Activated CD4-positive, alpha-beta memory T cell treated with anti-CD3 and anti-CD28 coated beads, Interleukin-2, amount 10 ng/mL, durations not matched to agents 7 days and 5 days (primary cell): Measurements from ENCODE around the gene HOXC9. TPM values are rescaled to one million over a fixed set of nuclear protein-coding genes. Genes with fewer than 3 reads are reported as not detected.
A peak's percentile ranks its signal among the peaks of the same experiment; 100 is the strongest.

Source experiments
- CTCF ChIA-PET: fragments of 350-600 bp; sonication (Branson Sonifier 250); formaldehyde crosslinking; loops from one replicate; lab custom pipeline; 2021; ENCODE audit warnings: antibody characterized with exemption, inconsistent platforms; lab: Charles Lee
- POLR2A ChIA-PET: fragments of 350-600 bp; sonication (Branson Sonifier 250); formaldehyde crosslinking; loops from one replicate; lab custom pipeline; 2021; ENCODE audit warnings: antibody characterized with exemption; lab: Charles Lee
- DNase-seq: peaks from one replicate; pipeline ENCODE4 v3.0.0-alpha.2; 2020
- H3K27ac Mint-ChIP-seq: one replicate; pipeline ENCODE4 v1.8.0; 2021; ENCODE audit warnings: mild to moderate bottlenecking, mixed read lengths
- H3K27me3 Mint-ChIP-seq: one replicate; pipeline ENCODE4 v1.8.0; 2021; ENCODE audit warnings: mixed read lengths
- H3K36me3 Mint-ChIP-seq: one replicate; pipeline ENCODE4 v1.8.0; 2021; ENCODE audit warnings: low read depth, mixed read lengths
- H3K4me1 Mint-ChIP-seq: one replicate; pipeline ENCODE4 v1.8.0; 2021; ENCODE audit warnings: mixed read lengths
- H3K4me3 Mint-ChIP-seq: one replicate; pipeline ENCODE4 v1.8.0; 2021; ENCODE audit warnings: mild to moderate bottlenecking, mixed read lengths
- H3K9me3 Mint-ChIP-seq: one replicate; pipeline ENCODE4 v1.8.0; 2021; ENCODE audit warnings: mixed read lengths
- total RNA-seq, 2 experiments: library from RNA; stranded (reverse); gene quantifications; one replicate each; pipeline ENCODE4 v1.2.3, GENCODE V29; 2021

Gene HOXC9
- total RNA-seq, 2 experiments from 2014 or later = not detected

DNA sequence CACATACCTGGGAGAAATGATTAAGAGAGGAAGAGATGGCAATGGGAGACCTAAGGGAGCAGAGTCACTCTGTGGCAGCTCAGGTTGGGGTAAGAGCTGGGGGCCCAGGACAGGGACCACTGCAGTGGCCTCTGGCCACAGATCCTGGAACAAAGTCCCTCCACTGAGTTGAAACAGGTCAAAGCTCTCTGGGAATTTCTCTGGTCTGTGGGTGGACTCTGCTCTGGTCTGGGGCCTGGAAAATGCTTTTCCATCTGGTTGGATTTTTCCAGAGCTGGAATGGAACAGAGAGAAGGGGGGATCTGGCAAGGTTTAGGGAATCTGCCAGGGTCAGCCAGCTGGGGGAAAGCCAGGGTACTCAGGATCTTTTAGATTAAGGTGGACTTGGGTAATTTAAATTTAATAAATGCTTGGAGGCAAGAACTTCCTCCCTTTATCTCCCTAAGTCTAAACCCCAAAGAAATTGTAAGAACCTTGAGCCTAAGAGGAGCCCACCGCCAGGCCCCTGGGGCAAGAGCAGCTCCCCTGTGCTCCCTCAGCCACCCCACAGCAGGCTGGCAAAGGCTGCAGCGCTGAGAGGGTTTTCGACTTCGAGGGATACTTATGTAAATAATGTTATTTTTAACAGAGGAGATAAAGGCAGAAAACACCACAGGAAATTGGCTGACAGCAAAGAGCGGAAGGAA, 11.3 kb upstream of the HOXC9 start:
- CTCF ChIA-PET = interaction anchor here (1.0 to 3.1 kb wide), 9 partner anchors 15 to 242 kb away, joined by 3 to 14 read pairs (median 4); partner anchors contain the start of gene HOXC5
- POLR2A ChIA-PET = interaction anchor here (0.9 to 1.2 kb wide), 2 partner anchors 9 to 226 kb away, joined by 3 to 4 read pairs; no protein-coding TSS in a partner anchor
- Mint-ChIP-seq H3K4me1 (peaks cover 35% of the 10 kb centered on the region), H3K27ac (no peak overlapping the region), H3K4me3 (no peak overlapping the region), H3K9me3 (no peaks in the 10 kb centered on the region), H3K27me3 (peaks cover 93% of the 10 kb centered on the region), H3K36me3 (peaks cover 4% of the 10 kb centered on the region)
- no peak for DNase-seq

DNA sequence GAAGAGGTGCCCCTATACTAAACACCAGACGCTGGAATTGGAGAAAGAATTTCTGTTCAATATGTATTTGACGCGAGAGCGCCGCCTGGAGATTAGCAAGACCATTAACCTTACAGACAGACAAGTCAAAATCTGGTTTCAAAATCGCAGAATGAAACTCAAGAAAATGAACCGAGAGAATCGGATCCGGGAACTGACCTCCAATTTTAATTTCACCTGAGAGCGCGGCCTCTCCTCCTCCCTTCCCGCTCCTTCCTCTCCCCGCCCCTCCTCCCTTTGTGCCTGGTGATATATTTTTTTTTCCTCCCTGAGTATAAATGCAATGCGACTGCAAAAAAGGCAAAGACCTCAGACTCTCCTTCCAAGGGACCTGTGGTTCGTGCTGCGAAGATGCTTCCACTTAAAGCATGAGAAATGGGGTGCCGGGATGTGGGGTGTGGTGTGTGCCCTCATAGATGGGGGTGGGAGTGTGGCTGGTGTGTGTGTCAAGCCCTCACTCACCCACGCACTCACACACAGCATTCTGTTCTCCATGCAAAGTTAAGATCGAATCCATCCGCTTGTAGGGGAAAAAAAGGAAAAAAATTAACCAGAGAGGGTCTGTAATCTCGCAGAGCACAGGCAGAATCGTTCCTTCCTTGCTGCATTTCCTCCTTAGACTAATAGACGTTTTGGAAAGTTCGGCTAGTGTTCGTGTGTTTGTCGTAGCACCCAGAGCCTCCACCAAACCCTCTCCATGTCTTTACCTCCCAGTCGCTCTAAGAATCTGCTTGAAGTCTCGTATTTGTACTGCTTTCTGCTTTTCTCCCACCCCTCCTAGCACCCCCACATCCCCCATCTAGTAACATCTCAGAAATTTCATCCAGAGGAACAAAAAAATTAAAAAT, 10.5 kb upstream of the HOXC9 start:
- DNase-seq = peak; percentile 38
- H3K4me1 Mint-ChIP-seq = peaks cover 37% of the 10 kb centered on the region
- peak overlapping the region; percentile 18 for H3K4me3 Mint-ChIP-seq
- peaks cover 4% of the 10 kb centered on the region for H3K36me3 Mint-ChIP-seq
- ChIA-PET CTCF (interaction anchor here (1.0 to 3.1 kb wide), 5 partner anchors 15 to 243 kb away, joined by 3 to 14 read pairs (median 4); no protein-coding TSS in a partner anchor), POLR2A (interaction anchor here (1.2 kb wide), 1 partner anchor 226 kb away, joined by 4 read pairs; no protein-coding TSS in a partner anchor)
- no peak overlapping the region for H3K27ac Mint-ChIP-seq
- H3K27me3 Mint-ChIP-seq = peaks cover 96% of the 10 kb centered on the region
- H3K9me3 Mint-ChIP-seq = no peaks in the 10 kb centered on the region

DNA sequence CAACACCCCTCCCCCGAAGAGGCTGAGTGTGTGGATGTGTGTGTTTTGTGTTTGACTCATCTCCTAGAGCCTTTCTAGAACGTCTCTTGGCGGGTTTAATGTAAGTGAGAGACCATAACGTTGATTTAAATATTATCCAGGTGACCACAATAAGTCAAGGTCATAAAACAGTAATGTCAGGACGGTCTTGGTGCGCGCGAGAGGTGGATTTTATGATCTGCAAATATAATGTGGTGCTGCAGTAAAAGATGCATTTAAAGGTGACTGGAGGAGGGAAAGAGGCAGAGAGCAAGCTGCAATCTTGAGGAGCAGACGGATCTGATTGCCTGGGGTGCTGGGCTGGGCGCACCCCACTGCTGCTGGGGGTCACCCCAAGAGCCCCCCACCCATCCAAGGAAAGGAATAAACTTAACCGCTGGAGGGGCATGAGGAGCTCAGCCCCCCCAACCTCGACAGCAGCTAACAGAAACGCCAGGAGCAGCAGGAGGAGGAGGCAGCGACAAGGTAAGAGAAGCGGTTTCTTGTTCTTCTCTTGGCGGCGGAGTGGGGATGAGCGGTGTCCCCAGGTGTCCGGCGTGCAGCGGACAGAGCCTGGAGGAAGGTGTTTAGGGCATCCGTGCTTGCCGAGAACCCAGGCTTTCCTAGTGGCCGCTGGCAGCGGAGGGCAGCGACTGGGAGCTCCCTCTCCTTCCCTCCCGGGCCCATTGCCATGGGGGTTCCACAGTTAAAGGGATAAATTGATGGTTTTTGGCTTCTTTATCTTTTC, 9.5 kb upstream of the HOXC9 start:
- Mint-ChIP-seq H3K4me3 (no peak overlapping the region), H3K4me1 (peaks cover 37% of the 10 kb centered on the region)
- CTCF ChIA-PET = interaction anchor here (1.2 to 1.7 kb wide), 3 partner anchors 15 to 212 kb away, joined by 3 to 5 read pairs (median 4); partner anchors contain the start of gene HOXC5

DNA sequence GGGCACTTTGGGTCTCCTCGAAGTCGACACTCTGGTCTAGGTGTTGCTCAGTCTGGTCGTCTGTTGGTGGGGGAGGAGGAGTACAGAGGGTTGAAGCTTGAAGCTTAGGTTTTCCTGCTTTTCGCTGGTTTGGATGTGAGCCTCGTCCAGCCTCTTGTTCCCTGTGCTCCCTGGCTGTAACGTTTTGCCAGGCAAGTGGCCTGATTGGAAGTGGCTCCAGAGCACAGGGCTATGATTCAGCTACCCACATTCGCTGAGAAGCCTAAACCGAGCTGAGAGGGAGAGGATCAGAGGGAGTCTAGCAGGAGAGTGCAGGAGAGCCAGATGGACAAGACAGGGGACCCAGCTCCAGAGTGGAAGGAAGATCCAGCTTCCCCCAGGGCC, 8.9 kb upstream of the HOXC9 start:
- peaks cover 39% of the 10 kb centered on the region for H3K4me1 Mint-ChIP-seq
- ChIA-PET POLR2A (interaction anchor here (1.1 kb wide), 1 partner anchor 27 kb away, joined by 3 read pairs; no protein-coding TSS in a partner anchor), CTCF (interaction anchor here (1.2 to 1.7 kb wide), 4 partner anchors 15 to 211 kb away, joined by 3 to 5 read pairs (median 4); partner anchors contain the start of gene HOXC5)

More for the DNA sequence above, 9.5 kb upstream of the HOXC9 start:
- Mint-ChIP-seq H3K27me3 (peaks cover 95% of the 10 kb centered on the region), H3K9me3 (no peaks in the 10 kb centered on the region), H3K27ac (no peak overlapping the region), H3K36me3 (no peaks in the 10 kb centered on the region)
- no peak for DNase-seq
- POLR2A ChIA-PET = interaction anchor here (1.1 kb wide), 1 partner anchor 27 kb away, joined by 3 read pairs; no protein-coding TSS in a partner anchor

DNA sequence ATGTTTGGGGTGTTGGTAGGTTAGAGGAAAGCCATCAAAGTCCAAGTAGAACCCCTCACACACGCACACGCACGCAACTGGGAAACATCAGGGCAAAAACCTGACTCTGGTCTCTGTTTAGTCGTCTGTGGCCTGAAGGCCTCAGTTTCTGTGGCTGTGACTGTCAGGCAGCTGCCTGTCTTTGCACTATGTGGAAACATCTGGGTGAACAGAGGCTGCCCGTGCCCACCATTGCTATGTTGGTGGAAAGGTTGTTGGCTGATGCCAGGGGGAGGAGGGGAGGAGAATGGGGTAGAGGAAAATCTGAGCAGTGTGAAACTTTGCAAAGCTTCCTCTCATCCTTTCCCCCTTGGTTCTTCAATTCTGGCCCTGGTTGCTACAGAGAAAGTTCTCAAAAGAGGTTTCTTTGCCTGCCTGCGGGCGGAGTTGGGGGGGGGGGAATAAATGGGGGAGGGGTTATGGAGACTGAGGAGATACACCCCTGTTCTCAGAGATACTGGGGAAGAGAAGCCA, 7.5 kb upstream of the HOXC9 start:
- DNase-seq = no peak
- ChIA-PET POLR2A (no interaction called here), CTCF (interaction anchor here (1.2 to 1.7 kb wide), 2 partner anchors 40 to 195 kb away, joined by 3 to 5 read pairs; partner anchors contain the start of gene HOXC5)
- H3K4me1 Mint-ChIP-seq = peaks cover 37% of the 10 kb centered on the region
- no peak overlapping the region for H3K4me3 Mint-ChIP-seq
- peaks cover 97% of the 10 kb centered on the region for H3K27me3 Mint-ChIP-seq
- H3K9me3 Mint-ChIP-seq = no peaks in the 10 kb centered on the region
- H3K36me3 Mint-ChIP-seq = no peaks in the 10 kb centered on the region
- H3K27ac Mint-ChIP-seq = no peak overlapping the region

More for the DNA sequence above, 8.9 kb upstream of the HOXC9 start:
- Mint-ChIP-seq H3K27ac (no peak overlapping the region), H3K4me3 (no peak overlapping the region), H3K27me3 (peaks cover 97% of the 10 kb centered on the region), H3K9me3 (no peaks in the 10 kb centered on the region), H3K36me3 (no peaks in the 10 kb centered on the region)
- DNase-seq = no peak

DNA sequence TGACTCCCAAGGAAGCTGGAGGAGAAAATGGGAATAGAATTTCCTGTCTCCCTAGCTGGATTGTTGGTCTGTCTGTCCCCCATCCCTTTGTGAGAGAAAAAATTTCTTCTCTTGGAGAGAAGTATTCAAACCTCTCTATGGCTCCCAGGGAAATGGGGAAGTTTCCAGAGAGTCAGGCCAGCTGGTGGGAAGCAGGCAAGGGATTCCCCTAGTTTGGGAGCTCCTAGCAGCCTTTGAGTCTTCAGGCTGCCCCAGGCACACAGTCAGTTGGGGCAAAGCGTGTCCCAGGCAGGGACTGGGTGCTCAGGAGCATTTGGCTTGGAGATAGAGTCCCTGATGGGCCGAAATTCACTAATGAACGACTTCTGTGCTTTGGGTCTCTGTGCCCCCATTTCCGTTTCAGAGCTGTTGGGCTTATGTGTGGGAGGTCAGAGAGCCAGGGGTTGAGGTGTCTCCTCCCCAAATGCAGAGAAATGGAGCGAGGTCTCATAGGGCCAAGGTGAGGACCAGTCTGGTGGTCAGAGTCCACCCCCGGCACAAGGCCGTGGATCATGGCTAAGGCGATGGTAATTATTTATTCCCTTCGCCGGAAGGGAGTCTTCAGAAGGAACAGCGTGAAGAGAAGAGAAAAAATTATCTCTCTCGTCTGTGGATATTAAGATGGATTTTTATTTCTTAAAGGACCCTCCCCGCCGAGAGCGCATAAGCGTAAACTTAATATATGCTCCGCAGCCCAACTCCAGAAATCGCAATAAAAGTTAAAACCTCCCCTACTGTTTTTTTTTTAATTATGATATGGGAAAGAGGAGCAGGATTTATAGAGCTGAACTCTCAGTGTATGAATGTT, 6.6 kb upstream of the HOXC9 start:
- peaks cover 97% of the 10 kb centered on the region for H3K27me3 Mint-ChIP-seq
- POLR2A ChIA-PET = interaction anchor here (0.8 kb wide), 1 partner anchor 221 kb away, joined by 4 read pairs; no protein-coding TSS in a partner anchor
- DNase-seq = no peak
- H3K27ac Mint-ChIP-seq = no peak overlapping the region
- CTCF ChIA-PET = interaction anchor here (1.0 kb wide), 1 partner anchor 199 kb away, joined by 6 read pairs; no protein-coding TSS in a partner anchor
- no peaks in the 10 kb centered on the region for H3K36me3 Mint-ChIP-seq
- H3K9me3 Mint-ChIP-seq = no peaks in the 10 kb centered on the region
- H3K4me1 Mint-ChIP-seq = peaks cover 37% of the 10 kb centered on the region
- no peak overlapping the region for H3K4me3 Mint-ChIP-seq

DNA sequence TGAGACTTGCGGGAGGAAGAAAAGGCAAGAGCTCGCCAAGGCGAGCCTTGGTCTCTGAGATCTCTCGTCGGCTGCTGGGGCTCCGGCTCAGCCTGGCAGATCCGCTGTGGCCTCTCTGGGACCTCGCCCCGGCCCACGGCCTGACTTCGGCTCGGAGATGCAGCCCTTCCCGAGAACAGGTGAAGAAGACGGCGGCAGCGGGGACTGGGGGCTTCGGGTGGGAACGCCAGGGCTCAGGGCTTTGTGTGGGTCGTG, 6.0 kb upstream of the HOXC9 start:
- ChIA-PET POLR2A (no interaction called here), CTCF (interaction anchor here (1.0 kb wide), 1 partner anchor 198 kb away, joined by 6 read pairs; no protein-coding TSS in a partner anchor)
- Mint-ChIP-seq H3K4me3 (no peak overlapping the region), H3K9me3 (no peaks in the 10 kb centered on the region), H3K27ac (no peak overlapping the region), H3K27me3 (peaks cover 97% of the 10 kb centered on the region), H3K36me3 (no peaks in the 10 kb centered on the region), H3K4me1 (peaks cover 36% of the 10 kb centered on the region)
- no peak for DNase-seq

DNA sequence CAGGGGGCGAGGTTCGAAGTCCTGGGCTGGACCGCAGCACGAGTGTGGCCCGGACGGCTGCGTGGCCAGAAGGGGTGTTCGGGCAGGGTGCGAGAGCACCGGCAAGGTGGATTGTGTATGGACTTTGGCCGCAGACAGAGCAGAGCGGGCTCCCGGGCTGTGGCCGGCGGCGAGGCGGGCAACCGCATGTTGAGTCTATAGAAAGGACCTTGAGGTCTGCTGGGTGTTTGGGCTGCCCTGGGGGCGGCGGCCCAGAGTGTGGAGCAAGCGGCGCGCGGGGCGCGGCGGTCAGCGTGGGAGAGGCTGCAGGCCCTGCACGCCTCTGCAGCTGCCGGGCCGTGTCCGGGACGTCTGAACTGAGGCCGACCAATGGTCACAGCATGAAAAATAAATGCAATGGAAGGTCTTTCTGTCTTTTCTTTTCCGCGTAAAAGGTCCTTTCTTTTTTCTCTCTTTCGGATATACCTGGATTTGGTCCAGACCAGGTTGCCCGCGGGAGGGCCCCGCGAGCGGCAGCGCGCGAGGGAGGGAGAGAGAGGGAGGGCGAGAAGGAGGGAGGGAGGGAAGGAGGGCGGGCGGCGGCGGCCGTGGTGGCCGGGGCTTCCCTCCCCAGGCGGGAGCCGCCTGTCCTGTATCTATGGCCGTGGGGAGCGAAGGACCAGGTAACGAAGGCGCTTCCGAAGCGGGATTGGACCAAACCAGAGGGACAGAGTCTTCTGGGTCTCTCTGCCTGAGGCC, 5.5 kb upstream of the HOXC9 start:
- no peak for DNase-seq
- Mint-ChIP-seq H3K27me3 (peaks cover 97% of the 10 kb centered on the region), H3K36me3 (no peaks in the 10 kb centered on the region), H3K4me1 (peaks cover 32% of the 10 kb centered on the region), H3K9me3 (no peaks in the 10 kb centered on the region), H3K4me3 (peak overlapping the region; percentile 43), H3K27ac (no peak overlapping the region)
- POLR2A ChIA-PET = no interaction called here
- CTCF ChIA-PET = no interaction called here

DNA sequence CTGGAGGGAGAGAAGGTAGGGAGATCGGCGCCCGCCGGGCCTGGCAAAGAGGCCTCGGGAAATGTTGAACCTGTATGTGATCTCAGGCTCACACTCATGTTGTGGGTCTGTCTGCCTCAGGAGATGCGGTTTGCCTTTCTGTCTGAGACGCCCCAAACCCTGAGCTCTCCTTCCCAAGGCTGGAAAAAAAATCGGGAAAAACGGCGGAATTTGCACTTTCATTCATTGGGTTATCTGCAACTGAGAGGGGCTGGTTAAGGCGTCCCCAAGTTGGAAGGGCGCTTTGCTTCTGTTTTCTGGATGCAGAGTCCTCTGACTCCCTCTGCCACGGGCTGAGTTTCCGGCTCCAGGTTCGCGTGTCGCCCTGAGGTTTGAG, 5.0 kb upstream of the HOXC9 start:
- Mint-ChIP-seq H3K27ac (peak overlapping the region; percentile 18), H3K4me3 (peak overlapping the region; percentile 43), H3K36me3 (no peaks in the 10 kb centered on the region), H3K9me3 (no peaks in the 10 kb centered on the region), H3K4me1 (peaks cover 29% of the 10 kb centered on the region), H3K27me3 (peaks cover 97% of the 10 kb centered on the region)
- CTCF ChIA-PET = no interaction called here
- POLR2A ChIA-PET = no interaction called here
- peak; percentile 38 for DNase-seq

DNA sequence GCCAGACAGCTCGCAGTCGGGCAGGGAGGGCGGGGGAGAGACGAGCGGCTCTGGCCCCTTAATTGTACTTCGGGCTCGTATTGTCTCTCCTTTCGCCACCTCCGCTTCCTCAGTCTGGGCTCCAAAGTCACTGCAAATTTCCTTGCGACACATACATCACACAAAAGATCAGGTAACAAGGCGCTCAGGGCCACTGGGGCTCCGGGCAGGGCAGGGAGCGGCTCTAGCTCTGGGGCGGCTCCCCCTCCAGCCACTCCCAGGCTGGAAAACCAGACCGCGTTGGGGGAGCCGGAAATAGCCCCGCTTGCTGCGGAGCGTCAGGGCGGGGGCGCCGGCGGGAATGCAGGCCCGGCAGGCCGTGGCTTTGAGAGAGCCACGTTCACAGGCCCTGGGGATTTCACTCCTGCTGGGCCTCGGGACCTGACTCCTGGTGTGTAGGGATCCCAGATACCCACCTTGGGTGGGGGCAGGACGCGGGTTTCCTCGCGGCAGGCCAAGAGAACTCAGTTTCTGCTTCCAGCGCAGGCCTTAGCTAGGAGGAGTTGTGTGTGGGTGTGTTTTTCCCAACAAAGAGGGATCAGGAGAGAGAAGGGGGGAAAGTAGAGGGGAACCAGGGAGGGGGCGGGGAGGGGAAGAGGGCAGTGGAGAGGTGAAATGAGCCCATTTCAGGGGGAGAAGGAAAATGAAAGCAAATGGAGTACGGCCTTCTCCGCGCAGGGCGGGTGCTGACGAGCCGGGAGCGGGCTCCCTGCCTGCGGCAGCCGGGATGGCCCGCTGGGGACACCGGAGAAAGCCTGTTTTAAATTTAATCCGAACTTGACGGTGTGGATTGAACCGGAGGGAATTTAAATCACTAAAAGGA, 4.4 kb upstream of the HOXC9 start:
- Mint-ChIP-seq H3K27me3 (peaks cover 95% of the 10 kb centered on the region), H3K4me1 (peaks cover 26% of the 10 kb centered on the region), H3K9me3 (no peaks in the 10 kb centered on the region), H3K36me3 (no peaks in the 10 kb centered on the region), H3K4me3 (peak overlapping the region; percentile 62), H3K27ac (peak overlapping the region; percentile 18)
- POLR2A ChIA-PET = interaction anchor here (1.5 kb wide), 1 partner anchor 11 kb away, joined by 3 read pairs; the partner anchor contains the start of gene HOXC10
- DNase-seq = no peak
- CTCF ChIA-PET = interaction anchor here (1.0 kb wide), 1 partner anchor 10 kb away, joined by 3 read pairs; no protein-coding TSS in a partner anchor
